Measurements from ENCODE around the gene ZBTB16.

GRCh38 chr11:114133548-114134329, 74.2 kb downstream of the ZBTB16 start:
- TF ChIP-seq GATA1 (IDR thresholded peaks at IDR 0.05; ENCODE audit: low read depth, low read length) (no peak), POLR2A (IDR thresholded peaks at IDR 0.05; ENCODE audit: low read length) (no peak)

Measured in erythroblast (primary cell).